Uterus (tissue), 2 donors: Measurements from ENCODE around the gene PKD2L1.

ENCODE experiments used
- CTCF ChIP-seq, 4 experiments: fragments of 200-600 bp in 2 of 4; fragments of 450-650 bp in 2 of 4; sonication (generic) in 2 of 4; IDR thresholded peaks; one replicate each; pipeline ENCODE4 v1.5.1; 2016 to 2019; ENCODE audit warnings: antibody characterized with exemption in 4 of 4, mild to moderate bottlenecking in 2 of 4, moderate library complexity in 1 of 4
- POLR2A ChIP-seq, 2 donors: fragments of 450-650 bp; IDR thresholded peaks; one replicate each; pipeline ENCODE4 v1.6.1; 2016; ENCODE audit warnings: antibody characterized with exemption in 2 of 2, mild to moderate bottlenecking in 1 of 2, moderate library complexity in 1 of 2

DNA sequence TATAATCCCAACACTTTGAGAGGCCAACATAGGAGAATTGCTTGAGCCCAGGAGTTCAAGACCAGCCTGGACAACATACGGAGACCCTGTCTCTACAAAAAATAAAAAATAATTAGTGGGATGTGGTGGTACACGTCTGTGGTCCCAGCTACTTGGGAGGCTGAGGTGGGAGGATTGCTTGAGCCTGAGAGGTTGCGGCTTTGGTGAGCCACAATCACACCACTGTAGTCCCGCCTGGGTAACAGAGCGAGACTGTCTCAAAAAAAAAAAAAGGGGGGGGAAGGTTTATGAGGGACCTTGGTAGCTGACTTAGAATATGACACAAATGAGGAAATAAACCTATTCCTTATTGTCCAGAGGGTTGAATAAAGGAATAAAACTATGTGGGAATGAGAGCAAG, 47.8 kb upstream of the PKD2L1 start:
- no peak for TF ChIP-seq CTCF (IDR thresholded peaks at IDR 0.05)
- TF ChIP-seq POLR2A (IDR thresholded peaks at IDR 0.05) = no peak
